ENCODE measurements around the gene PROX1.

- TF ChIP-seq CTCF (IDR thresholded peaks at IDR 0.05) (no peak), POLR2A (IDR thresholded peaks at IDR 0.05) (no peak)
Observed at GRCh38 chr1:213983493-213984386, 4.0 kb upstream of the PROX1 start.
